ENCODE measurements around the gene C4orf50.

Gene C4orf50

GRCh38 chr4:5919044-5919443, 99.2 kb downstream of the C4orf50 start:
- no peak for DNase-seq (ENCODE audit: low read depth)

GRCh38 chr4:5918331-5918985, 99.8 kb downstream of the C4orf50 start:
- no peak for DNase-seq (ENCODE audit: low read depth)

- no peak for DNase-seq (ENCODE audit: low read depth)
These were observed 100.6 kb downstream of the C4orf50 start for GRCh38 chr4:5917672-5918071.

GRCh38 chr4:5916229-5916628, 102.0 kb downstream of the C4orf50 start:
- no peak for DNase-seq (ENCODE audit: low read depth)

- DNase-seq (ENCODE audit: low read depth), result no peak
These were observed 104.8 kb downstream of the C4orf50 start for GRCh38 chr4:5913454-5913853.

- no peak for DNase-seq (ENCODE audit: low read depth)
These were observed 105.6 kb downstream of the C4orf50 start for GRCh38 chr4:5912614-5913019.

- DNase-seq (ENCODE audit: low read depth), result no peak
These were observed 109.3 kb downstream of the C4orf50 start for GRCh38 chr4:5908876-5909427.

GRCh38 chr4:5906191-5906590, 112.0 kb downstream of the C4orf50 start:
- DNase-seq (ENCODE audit: low read depth), result no peak

- no peak for DNase-seq (ENCODE audit: low read depth)
These were observed 112.5 kb downstream of the C4orf50 start for GRCh38 chr4:5905714-5906113.

- DNase-seq (ENCODE audit: low read depth), result no peak
These were observed 117.4 kb downstream of the C4orf50 start for GRCh38 chr4:5900844-5901243.

GRCh38 chr4:5899881-5900280, 118.3 kb downstream of the C4orf50 start:
- DNase-seq (ENCODE audit: low read depth), result no peak

GRCh38 chr4:5899396-5899795, 118.8 kb downstream of the C4orf50 start:
- no peak for DNase-seq (ENCODE audit: low read depth)

GRCh38 chr4:5897674-5898073, 120.6 kb downstream of the C4orf50 start:
- DNase-seq (ENCODE audit: low read depth), result no peak

- DNase-seq (ENCODE audit: low read depth), result peak; percentile 9
These were observed 122.9 kb downstream of the C4orf50 start for GRCh38 chr4:5895287-5895686.

- no peak for DNase-seq (ENCODE audit: low read depth)
These were observed 124.0 kb downstream of the C4orf50 start for GRCh38 chr4:5894266-5894665.

- no peak for DNase-seq (ENCODE audit: low read depth)
These were observed 124.6 kb downstream of the C4orf50 start for GRCh38 chr4:5893591-5893990.

- peak; percentile 10 for DNase-seq (ENCODE audit: low read depth)
These were observed 125.1 kb downstream of the C4orf50 start, which contains the start of gene CRMP1 for GRCh38 chr4:5893004-5893580. Gene CRMP1 (minus strand): TSS chr4:5893086. CDS start chr4:5892969, 117 bp downstream.

- DNase-seq (ENCODE audit: low read depth), result no peak
These were observed 125.8 kb downstream of the C4orf50 start for GRCh38 chr4:5892323-5893003.

GRCh38 chr4:5891563-5892322, 126.5 kb downstream of the C4orf50 start:
- no peak for DNase-seq (ENCODE audit: low read depth)

GRCh38 chr4:5890063-5890727, 128.0 kb downstream of the C4orf50 start:
- DNase-seq (ENCODE audit: low read depth), result no peak

GRCh38 chr4:5889002-5889696, 129.1 kb downstream of the C4orf50 start:
- no peak for DNase-seq (ENCODE audit: low read depth)

Measured in iris pigment epithelial cell (primary cell).